NOMO-1 (cell line): ENCODE data around the gene CDK5RAP1.
A peak's percentile ranks its signal among the peaks of the same experiment; 100 is the strongest.
"Not testable (repeated sequence)": the region's sequence is repeated elsewhere in the genome, so short reads cannot be mapped to it uniquely, and the experiment has no call there.

ENCODE experiments used
- DNase-seq, 2 experiments: peaks; one replicate each; lab custom pipeline; 2025; ENCODE audit not compliant: unreplicated experiment in 2 of 2; lab: John Stamatoyannopoulos, UW

Gene CDK5RAP1

DNA sequence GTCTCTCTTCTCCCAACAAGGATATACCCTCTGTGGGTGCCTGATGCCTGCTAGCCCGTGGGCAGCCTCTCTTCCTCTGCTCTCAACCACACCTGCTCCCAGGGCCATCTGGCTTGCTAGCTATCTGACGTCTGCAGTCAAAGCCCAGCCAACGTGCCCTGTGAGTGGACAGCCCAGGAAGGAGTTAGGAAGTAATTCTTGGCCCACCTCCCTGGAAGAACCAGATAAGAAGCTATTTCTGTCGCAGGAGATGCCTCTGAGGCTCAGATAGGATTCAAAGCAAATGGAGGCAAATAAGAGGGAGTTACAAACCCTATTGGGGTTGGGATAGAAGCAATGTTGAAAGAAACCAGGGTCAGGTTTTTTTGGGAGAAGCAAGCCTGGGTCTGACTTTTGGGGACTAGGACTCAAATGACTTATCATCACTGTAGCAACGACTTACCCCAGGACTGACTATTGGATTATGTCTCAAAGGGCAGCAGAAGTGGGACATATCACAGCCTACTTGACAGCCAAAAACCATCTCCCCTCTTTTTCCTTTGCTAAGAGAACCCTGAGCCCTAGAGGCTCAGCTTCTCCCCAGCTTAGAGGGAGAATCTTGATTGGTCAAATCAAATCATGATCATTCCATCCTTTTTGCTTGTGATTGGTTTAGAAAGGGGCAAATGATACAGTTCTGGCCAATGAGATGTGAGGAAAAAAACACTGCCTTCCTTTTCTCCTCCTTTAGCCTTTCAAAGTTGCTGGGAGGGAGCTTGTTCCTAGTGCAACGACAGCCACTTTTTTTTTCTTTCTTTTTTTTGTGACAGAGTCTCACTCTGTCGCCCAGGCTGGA, 18.0 kb upstream of the CDK5RAP1 start:
- no peak for DNase-seq

DNA sequence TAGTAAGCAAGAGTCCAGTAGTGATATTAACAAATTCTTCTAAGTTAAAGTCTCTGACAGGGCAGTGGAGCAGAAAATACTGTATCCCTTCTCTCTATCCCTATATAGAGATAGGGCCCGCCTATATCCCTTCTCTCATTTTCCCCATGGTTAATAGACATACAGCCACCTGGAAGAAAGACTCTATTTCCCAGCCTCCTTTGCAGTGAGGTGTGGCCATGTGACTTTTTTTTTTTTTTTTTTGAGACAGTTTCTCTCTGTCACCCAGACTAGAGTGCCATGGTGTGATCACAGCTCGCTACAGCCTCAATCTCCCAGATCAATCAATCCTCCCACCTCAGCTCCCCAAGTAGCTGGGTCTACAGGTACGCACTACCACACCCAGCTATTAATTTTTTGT, 16.7 kb upstream of the CDK5RAP1 start:
- no peak for DNase-seq

DNA sequence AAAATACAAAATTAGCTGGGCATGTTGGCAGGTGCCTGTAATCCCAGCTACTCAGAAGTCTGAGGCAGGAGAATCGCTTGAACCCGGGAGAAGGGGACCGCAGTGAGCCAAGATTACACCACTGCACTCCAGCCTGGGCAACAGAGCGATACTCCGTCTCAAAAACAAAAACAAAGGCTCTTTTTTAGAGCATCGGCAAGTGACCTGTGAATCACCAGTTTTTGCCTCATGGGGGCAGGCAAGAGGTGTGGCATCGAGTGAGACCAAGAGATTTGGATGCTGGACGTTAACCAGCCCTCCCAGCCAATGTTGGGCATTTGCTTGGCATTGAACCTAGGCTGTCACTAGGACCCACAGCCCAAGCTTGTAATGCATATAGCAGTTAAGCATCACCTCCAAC, 14.6 kb upstream of the CDK5RAP1 start:
- no peak for DNase-seq

DNA sequence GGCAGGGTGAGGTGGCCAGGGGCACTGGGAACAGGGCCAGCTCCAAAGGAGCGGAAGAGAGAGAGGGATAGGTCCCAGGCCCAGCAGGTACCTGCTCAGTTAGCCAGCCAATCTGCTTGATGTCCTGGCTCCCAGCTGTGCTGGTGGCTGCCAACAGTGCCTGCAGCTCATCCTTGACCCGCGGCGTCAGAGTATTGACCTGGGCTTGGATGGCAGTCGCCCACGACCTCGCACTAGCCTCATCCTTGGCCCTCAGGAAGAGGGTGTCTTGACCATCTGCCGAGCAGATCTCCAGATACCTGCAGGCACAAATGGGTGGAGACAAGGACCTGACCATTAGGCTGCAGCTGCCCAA, 11.1 kb upstream of the CDK5RAP1 start:
- no peak for DNase-seq

DNA sequence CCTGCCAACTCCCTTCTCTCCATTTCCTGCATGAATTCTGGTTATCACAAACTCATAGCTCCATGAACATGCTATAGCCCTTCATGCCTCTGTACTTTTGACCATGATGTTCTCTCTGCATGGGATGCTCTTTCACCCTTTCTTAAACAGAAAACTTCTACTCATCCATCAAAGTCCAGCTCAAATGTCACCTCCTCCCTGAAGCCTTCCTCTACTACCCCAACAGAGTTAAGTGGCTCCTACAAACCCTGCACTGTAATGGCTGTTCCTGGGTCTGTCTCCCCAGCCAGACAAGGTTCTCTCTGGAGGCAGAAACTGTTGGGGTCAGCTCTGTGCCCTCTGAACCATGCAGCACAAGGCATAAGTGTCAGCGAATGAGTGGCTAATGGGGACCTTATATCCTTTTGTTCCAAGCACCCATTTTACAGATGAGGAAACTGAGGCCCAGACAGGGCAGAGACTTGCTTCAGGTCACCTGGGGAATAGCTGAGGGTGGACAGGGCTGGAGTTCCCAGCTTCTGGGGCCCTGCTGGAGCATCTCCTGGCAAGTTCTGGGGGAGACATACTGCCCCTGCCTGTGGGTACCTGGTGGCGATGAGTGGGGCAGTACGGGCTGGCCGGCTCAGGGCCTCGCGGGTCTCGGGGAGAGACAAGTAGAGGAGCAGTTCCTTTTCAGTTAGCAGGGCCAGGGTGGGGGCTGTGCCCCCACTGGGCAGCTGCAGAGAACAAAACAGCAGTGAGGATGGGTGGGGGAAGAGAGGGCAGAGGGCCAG, 10.6 kb upstream of the CDK5RAP1 start:
- no peak for DNase-seq

DNA sequence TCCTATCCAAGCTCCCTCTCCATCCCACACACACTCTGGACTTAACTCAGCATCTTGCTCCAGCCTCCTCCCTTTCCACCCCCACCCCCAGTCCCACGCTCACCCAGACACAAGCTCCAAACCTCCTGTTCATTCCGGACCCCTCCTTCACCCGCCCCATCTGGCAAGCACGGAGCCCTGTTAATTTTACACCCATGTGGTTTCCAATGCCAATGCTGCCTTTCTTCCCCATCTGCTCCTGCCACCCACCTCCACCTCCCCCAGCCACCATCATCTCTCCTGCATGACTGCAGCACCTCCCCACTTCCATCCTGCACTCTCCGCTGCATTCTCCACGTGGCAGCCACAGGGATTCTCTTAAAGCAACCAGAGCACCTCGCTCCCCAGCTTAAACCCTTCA, 9.9 kb upstream of the CDK5RAP1 start:
- no peak for DNase-seq

DNA sequence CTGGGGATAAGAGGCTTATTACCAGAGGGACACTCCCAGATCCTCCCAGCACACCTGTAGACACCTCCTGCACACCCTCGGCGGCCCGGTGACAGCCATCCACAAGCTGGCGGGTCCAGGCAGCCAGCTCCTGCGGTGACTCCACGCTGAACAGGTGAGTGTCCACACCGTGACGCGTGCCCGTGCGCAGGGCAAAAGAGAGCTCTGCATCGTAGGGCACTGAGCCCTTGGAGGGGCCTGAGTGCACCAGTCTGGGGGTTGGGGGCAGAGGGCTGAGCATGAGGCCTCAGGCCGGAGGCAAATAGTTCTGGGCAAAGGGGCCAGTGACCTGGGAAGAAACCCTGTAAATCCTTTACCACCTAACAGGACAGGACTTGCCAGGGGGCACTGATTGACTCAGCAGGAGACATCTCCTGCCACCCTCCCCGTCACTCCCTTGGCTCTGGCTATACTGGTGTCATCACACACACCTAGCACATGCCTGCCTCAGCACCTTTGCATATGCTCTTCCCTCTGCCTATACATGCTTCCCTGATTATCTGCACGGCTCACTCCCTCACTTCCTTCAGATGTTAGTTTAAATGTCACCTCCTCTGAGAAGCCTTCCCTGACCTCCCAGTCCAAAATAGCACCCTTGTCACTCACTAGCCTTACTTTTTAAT, 8.9 kb upstream of the CDK5RAP1 start:
- no peak for DNase-seq

DNA sequence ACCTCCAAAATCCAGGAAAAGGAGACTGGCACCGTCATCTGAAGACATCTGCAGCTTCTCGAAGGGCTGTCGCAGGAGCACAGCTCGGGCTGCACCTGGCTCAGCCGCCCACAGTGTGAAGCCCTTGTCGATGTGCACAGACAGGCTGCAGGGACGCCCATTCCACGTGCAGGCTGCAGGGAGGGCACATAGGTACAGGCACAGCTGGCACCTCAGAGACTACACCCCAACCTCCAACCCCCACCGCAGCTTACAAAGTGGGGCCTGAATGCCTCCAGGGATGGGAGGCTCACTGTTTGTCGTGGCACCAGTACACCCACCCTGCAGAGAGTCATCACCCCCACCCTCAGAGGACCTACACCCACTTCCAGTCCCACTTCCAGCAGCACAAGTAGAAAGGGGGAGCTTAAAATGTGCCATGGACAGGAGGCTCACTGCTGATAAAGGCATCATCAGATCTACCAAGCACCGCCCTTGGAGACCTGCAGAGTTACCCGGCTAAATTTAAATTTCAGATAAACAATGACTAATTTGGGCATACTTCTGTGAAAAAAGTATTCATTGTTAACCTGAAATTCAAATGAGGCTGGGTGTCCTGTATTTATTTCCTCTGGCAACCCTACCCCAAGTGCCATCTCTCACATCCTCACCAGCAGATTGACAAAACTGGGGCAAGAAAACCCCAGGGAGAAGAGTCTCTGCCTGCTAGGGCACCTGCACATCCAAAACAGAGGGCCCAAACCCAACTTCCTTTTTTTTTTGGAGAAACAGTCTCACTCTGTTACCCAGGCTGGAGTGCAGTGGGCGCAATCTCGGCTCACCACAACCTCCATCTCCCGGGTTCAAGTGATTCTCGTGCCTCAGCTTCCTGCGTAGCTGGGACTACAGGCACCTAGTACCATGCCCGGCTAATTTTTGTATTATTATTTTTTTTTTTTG, 7.7 kb upstream of the CDK5RAP1 start:
- peak in 1 of 2 experiments; percentile 7 for DNase-seq

DNA sequence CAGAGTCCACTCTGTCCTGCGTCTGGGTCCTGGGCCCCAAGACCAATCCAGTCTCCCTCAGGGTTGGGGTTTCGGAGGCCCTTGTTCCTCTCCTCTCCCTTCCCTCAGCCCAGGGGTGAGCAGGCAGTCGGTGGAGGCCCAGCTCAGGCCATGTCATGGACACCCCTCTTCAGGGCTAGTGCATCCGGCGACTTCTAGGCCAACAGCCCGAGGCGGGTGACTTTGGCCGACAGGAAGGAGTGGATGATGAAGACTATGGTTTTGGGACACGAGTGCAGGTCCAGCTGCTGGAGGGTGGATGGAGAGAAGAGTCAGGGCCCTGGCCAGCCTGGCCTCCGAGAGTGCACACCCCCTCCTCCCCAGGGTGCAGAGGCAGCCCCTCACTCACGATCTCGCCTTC, 7.0 kb upstream of the CDK5RAP1 start:
- DNase-seq, result no peak

DNA sequence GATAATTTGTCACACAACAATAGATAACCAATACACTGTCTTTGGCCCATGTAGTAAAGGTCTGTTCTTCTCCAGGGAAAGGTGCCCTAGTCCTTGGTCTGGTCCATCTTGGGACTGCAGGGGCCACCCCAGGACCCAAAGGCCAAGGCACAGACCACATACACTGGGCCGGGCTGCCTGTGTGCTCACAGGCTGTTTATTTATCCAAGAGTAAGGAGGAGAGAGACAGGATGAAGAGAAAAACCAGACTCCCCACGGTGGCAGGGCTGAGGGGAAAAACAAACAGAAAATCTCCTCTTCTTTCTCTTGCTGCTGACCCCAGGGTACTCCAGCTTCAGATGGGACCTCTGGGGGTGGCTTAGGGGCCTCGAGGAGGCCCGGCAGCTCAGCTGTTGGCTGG, 6.5 kb upstream of the CDK5RAP1 start:
- DNase-seq, result no peak

DNA sequence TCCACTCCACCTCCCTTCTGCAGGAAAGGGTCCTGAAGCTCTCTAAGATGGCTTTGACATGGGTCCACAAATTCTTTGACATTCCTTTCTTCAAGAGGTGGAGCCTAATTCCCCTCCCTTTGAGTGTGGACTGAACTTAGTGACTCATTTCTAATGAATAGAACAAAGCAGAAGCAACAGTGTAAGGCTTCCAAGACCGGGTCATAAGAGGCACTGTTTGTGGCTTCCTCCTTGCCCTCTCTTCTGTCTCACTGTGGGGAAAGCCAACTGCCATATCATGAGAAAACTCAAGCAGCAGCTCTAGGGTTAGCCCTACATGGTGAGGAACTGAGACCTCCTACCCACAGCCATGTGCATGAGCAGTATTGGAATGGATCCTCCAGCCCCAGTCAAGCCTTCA, 5.9 kb upstream of the CDK5RAP1 start:
- DNase-seq, result peak; percentile 21 to 43

DNA sequence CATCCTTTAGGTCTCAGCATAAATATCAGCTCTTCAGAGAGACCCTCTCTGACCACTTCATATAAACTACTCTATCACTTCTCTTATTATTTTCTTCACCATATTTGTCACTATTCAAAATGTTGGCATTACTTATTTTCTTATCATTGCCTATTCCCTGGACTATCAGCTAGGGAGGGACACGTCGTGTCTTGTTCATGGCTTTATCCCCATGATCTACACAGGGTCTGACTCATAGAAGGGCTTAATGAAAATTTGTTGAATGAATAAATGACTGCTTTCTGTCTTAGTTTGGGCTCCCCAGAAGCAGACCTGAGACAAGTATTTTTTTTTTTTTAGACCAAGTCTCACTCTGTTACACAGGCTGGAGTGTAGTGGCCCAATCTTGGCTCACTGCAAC, 3.0 kb upstream of the CDK5RAP1 start:
- DNase-seq, result no peak

DNA sequence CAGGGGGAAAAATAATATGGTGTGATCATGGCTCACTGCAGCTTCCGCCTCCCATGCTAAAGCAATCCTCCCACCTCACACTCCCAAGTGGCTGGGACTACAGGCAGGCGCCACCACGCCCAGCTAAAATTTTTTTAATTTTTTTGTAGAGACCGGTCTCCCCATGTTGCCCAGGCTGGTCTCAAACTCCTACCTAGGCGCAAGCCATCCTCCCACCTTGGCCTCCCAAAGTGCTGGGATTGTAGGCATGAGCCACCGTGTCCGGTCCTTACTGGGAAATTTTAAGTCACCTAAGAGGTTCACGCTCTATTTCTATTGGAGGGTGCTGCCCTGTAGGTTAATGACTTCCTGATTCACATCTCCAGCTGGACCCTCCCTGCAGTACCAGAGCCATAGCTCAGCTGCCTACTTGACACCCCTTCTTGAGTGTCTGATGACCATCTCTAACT, 626 bp upstream of the CDK5RAP1 start:
- peak in 1 of 2 experiments; percentile 13 for DNase-seq

DNA sequence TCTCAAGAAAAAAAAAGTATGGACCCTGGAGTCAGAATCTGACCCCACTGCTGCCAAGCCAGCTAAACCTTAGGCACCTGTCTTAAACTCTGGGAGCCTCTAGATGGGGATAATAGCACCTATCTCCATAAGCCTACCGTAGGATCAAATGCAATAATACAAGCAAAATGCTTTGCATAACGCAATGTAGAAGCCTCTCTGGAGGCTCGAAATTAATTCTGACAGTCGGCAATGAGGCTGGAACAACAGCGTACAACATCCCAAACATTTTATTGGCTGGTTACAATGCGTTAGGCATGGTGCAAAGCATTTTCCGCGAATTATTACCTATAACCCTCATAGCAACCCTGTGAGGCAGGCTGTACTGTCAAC, 521 bp downstream of the CDK5RAP1 start:
- peak in 1 of 2 experiments; percentile 4 for DNase-seq

DNA sequence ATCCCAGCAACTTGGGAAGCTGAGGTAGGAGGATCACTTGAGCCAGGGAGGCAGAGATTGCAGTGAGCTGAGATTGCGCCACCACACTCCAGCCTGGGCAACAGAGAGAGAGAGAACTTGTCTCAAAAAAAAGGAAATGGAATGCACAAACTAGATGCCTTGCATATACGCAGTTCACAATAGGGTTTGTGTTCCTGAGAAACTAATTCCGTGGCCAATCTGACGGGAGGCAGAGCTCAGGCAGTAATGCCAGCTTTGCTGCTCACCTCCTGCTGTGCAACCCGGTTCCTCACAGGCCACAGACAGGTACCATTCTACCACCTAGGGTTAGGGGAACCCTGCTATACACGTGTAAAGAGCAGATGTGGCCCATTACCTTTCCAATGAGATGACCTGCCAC, 1.4 kb downstream of the CDK5RAP1 start:
- peak; percentile 20 to 61 for DNase-seq

DNA sequence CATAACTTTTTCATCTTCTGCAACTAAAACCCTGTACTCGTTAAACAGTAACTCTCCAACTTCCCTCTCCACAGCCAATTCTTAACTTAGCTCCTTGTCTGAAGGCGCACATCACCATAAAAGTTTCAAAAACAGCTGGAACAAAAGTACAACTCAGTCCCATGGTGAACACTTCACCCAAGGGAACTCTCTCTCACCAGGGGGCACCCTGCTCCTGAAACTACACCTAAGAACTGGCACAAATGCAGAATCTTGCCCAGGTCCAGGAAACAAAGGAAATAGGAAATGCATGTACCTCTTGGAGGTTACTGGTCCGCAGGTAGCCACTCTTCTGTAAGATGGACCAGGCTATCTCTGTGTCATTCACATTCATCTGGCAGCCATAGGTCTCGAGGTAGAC, 6.6 kb downstream of the CDK5RAP1 start:
- no peak for DNase-seq

DNA sequence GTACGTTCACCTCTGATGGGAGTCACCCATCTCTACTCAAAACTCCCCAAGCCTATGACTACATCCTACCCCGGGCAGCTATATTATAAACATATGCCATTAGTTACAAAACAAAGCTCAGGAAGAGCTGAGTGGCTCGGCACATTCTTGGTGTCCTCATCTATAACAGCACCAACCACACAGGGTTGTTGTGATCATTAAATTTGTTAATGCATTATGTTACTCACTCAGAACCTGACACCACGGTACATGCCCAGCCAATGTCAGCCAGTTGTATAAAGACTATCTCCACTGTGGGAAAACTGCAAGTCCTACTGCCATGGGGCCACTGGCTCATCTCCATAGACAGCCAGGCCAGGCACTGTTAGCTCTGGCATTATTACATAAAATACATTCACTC, 7.7 kb downstream of the CDK5RAP1 start:
- DNase-seq, result no peak

DNA sequence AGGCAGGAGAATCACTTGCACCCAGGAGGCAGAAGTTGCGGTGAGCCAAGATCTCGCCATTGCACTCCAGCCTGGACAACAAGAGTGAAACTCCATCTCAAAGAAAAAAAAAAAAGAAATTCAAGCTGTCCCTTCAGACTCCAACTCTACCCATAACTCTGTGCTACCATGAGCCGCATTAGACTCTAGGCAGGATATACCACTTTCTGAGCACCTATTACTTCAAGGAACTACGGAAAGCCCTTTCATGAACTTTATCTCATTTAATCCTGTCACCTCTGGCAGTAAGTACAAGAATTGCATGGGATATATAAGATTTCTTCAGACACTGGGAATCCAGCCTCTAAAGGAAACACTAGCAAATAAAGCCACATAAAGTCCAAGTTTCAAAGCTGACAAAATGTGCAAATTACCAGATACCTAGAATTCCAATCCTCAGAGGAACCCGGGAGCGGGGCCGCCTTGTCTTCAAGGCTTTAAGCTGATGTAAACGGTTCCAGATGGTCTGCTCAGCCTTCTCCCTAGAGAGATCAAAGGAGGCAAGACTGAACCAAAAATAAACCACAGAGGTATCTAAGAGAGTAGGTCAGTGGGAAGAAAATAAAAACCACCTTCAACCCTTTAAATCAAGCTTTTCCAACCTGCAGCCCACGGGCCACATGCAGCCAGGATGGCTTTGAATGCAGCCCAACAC, 9.4 kb downstream of the CDK5RAP1 start:
- DNase-seq, result no peak

DNA sequence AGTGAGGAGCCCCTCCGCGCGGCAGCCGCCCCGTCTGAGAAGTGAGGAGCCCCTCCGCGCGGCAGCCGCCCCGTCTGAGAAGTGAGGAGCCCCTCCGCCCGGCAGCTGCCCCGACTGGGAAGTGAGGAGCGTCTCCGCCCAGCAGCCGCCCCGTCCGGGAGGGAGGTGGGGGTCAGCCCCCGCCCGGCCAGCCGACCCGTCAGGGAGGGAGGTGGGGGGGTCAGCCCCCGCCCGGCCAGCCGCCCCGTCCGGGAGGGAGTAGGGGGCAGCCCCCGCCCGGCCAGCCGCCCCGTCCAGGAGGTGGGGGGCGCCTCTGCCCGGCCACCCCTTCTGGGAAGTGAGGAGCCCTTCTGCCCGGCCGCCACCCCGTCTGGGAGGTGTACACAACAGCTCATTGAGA, 12.0 kb downstream of the CDK5RAP1 start:
- not testable (repeated sequence) for DNase-seq

DNA sequence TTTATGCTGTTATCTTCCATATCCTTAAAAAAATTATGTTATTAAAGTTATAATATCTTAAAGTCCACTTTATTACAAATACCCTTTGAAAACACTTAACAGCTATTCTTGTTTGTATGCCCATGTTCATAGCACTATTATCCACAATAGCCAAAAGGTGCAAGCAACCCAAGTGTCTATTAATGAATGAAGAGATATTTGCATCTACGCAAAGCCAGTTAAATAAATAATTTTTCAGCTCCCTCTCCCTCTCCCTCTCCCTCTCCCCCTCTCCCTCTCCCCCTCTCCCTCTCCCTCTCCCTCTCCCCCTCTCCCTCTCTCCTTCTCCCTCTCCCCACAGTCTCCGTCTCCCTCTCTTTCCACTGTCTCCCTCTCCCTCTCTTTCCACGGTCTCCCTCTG, 13.1 kb downstream of the CDK5RAP1 start:
- DNase-seq, result no peak
